IMR-90 (cell line): Measurements from ENCODE around the gene FGFBP2. TPM values are rescaled to one million over a fixed set of nuclear protein-coding genes. Genes with fewer than 3 reads are reported as not detected.

Source experiments
- ATAC-seq: fragments of 200-7000 bp; cut with Tn5 transposase; 2 replicates; pipeline ENCODE4 v1.9.1; 2020; ENCODE audit warnings: low read depth, mild to moderate bottlenecking, moderate library complexity
- BruUV-seq: library from RNA; stranded (reverse); fragments of 400-500 nt; replicated peaks from 2 replicates; lab custom pipeline; 2021; lab: Mats Ljungman, UMichigan
- CTCF ChIA-PET: fragments of 300-600 bp; formaldehyde crosslinking; extraction: SDS; loops from one replicate; lab custom pipeline; 2021; ENCODE audit warnings: antibody characterized with exemption; lab: Yijun Ruan, JAX
- POLR2A ChIA-PET: fragments of 300-600 bp; sonication (Branson Sonifier 250); formaldehyde crosslinking; loops from one replicate; lab custom pipeline; 2022; ENCODE audit warnings: antibody characterized with exemption; ENCODE audit not compliant: unreplicated experiment; lab: Charles Lee
- DNase-seq: peaks from one replicate; pipeline ENCODE4 v3.0.0; 2013
- H2AFZ ChIP-seq: replicated peaks from 2 replicates; pipeline ENCODE3; 2013; ENCODE audit warnings: low read length, mild to moderate bottlenecking; ENCODE audit not compliant: poor library complexity
- H2AK5ac ChIP-seq: 2 replicates; pipeline ENCODE4 v1.6.1; 2013; ENCODE audit warnings: low read depth, low read length, inconsistent platforms
- H2AK9ac ChIP-seq: replicated peaks from 2 replicates; pipeline ENCODE3; 2013; ENCODE audit warnings: mild to moderate bottlenecking, low read depth, low read length, moderate library complexity; ENCODE audit not compliant: poor library complexity
- H2BK120ac ChIP-seq: 2 replicates; pipeline ENCODE4 v1.6.1; 2013; ENCODE audit warnings: low read depth, low read length, inconsistent platforms
- H2BK15ac ChIP-seq: 3 replicates; pipeline ENCODE4 v1.6.1; 2013; ENCODE audit warnings: low read depth, low read length, inconsistent platforms
- H2BK20ac ChIP-seq: 2 replicates; pipeline ENCODE4 v1.6.1; 2013; ENCODE audit warnings: low read depth, mild to moderate bottlenecking, inconsistent platforms, low read length, moderate library complexity
- H2BK5ac ChIP-seq: 2 replicates; pipeline ENCODE4 v1.6.1; 2013; ENCODE audit warnings: mild to moderate bottlenecking, low read depth, low read length, inconsistent platforms; ENCODE audit not compliant: poor library complexity, severe bottlenecking
- H3K14ac ChIP-seq: replicated peaks from 2 replicates; pipeline ENCODE4 v1.6.1; 2013; ENCODE audit warnings: low read depth, low read length, inconsistent platforms
- H3K18ac ChIP-seq: 2 replicates; pipeline ENCODE4 v1.6.1; 2013; ENCODE audit warnings: low read depth, low read length, control low read depth
- H3K23ac ChIP-seq: 2 replicates; pipeline ENCODE4 v1.6.1; 2013; ENCODE audit warnings: low read depth, low read length, inconsistent platforms
- H3K27ac ChIP-seq: 2 replicates; pipeline ENCODE4 v1.5.1; 2013; ENCODE audit warnings: mild to moderate bottlenecking, control low read depth, low read length; ENCODE audit not compliant: insufficient read depth
- H3K27me3 ChIP-seq: 2 replicates; pipeline ENCODE4 v1.6.1; 2013; ENCODE audit warnings: low read length; ENCODE audit not compliant: control insufficient read depth, insufficient read depth
- H3K36me3 ChIP-seq: 2 replicates; pipeline ENCODE4 v1.6.1; 2013; ENCODE audit warnings: low read length, mixed read lengths; ENCODE audit not compliant: control insufficient read depth, insufficient read depth
- H3K4ac ChIP-seq: 2 replicates; pipeline ENCODE4 v1.6.1; 2013; ENCODE audit warnings: low read depth, low read length, inconsistent platforms
- H3K4me1 ChIP-seq: 2 replicates; pipeline ENCODE4 v1.6.1; 2013; ENCODE audit warnings: low read length, mixed read lengths; ENCODE audit not compliant: control insufficient read depth, insufficient read depth
- H3K4me2 ChIP-seq: 2 replicates; pipeline ENCODE4 v1.6.1; 2013; ENCODE audit warnings: low read depth, mild to moderate bottlenecking, control low read depth, low read length, moderate library complexity
- H3K4me3 ChIP-seq: 2 replicates; pipeline ENCODE4 v1.5.1; 2013; ENCODE audit warnings: low read depth, mild to moderate bottlenecking, control low read depth, low read length, moderate library complexity; ENCODE audit not compliant: insufficient read depth
- H3K56ac ChIP-seq: 2 replicates; pipeline ENCODE4 v1.6.1; 2013; ENCODE audit warnings: low read length, inconsistent platforms; ENCODE audit not compliant: insufficient read depth; ENCODE audit errors: extremely low read depth
- H3K79me1 ChIP-seq, 2 experiments: 2 replicates each; pipeline ENCODE4 v1.6.1; 2013; ENCODE audit warnings: low read length in 2 of 2, inconsistent platforms in 1 of 2, low read depth in 1 of 2
- H3K9ac ChIP-seq: 2 replicates; pipeline ENCODE4 v1.6.1; 2013; ENCODE audit warnings: low read depth, low read length, control low read depth
- H3K9me1 ChIP-seq: 2 replicates; pipeline ENCODE4 v1.6.1; 2013; ENCODE audit warnings: low read length, inconsistent platforms; ENCODE audit not compliant: insufficient read depth
- H3K9me3 ChIP-seq: 2 replicates; pipeline ENCODE4 v1.6.1; 2013; ENCODE audit warnings: low read length; ENCODE audit not compliant: control insufficient read depth, insufficient read depth
- H4K20me1 ChIP-seq: 2 replicates; pipeline ENCODE4 v1.6.1; 2013; ENCODE audit warnings: low read length, inconsistent platforms; ENCODE audit not compliant: insufficient read depth
- H4K5ac ChIP-seq: 2 replicates; pipeline ENCODE4 v1.6.1; 2013; ENCODE audit warnings: mild to moderate bottlenecking, low read depth, low read length, control low read depth
- H4K8ac ChIP-seq, 2 experiments: 2 replicates each; pipeline ENCODE4 v1.6.1; 2013; ENCODE audit warnings: low read depth in 2 of 2, low read length in 2 of 2, control low read depth in 1 of 2, inconsistent platforms in 1 of 2
- H4K91ac ChIP-seq: 2 replicates; pipeline ENCODE4 v1.6.1; 2013; ENCODE audit warnings: low read depth, low read length, inconsistent platforms; ENCODE audit not compliant: insufficient read depth
- BHLHE40 ChIP-seq: fragments of 150-350 bp; IDR thresholded peaks from 2 replicates; pipeline ENCODE4 v1.6.1; 2016; ENCODE audit warnings: mild to moderate bottlenecking, low read depth, low read length
- CHD1 ChIP-seq: IDR thresholded peaks from 2 replicates; pipeline ENCODE4 v1.6.1; 2012; ENCODE audit warnings: low read depth, low read length, improper control_type of control experiment
- FOS ChIP-seq: fragments of 150-350 bp; IDR thresholded peaks from 2 replicates; pipeline ENCODE4 v1.6.1; 2016; ENCODE audit warnings: low read depth, low read length
- MXI1 ChIP-seq: IDR thresholded peaks from 2 replicates; pipeline ENCODE4 v1.6.1; 2012; ENCODE audit warnings: low read depth, mild to moderate bottlenecking, low read length, moderate library complexity, borderline replicate concordance
- RFX5 ChIP-seq: IDR thresholded peaks from 2 replicates; pipeline ENCODE4 v1.8.0; 2012; ENCODE audit warnings: low read depth, mild to moderate bottlenecking, low read length, moderate library complexity
- WGBS, 2 experiments: methylation state at CpG; one replicate each; pipeline versions ENCODE4 v1.1.5 to v1.1.7; 2013; ENCODE audit warnings: missing lambda C conversion rate in 2 of 2; ENCODE audit not compliant: insufficient read length in 1 of 2; ENCODE audit errors: extremely low coverage in 2 of 2; 5-methylcytosine and 5-hydroxymethylcytosine counted together
- dilution Hi-C: fragments of 300-500 bp; cut with HindIII; formaldehyde crosslinking; loops from one replicate; pipeline ENCODE4 v1.14.3; 2018; ENCODE audit warnings: low sequenced_read_pairs; ENCODE audit not compliant: unreplicated experiment
- in situ Hi-C: fragments of 300-500 bp; cut with MboI; formaldehyde crosslinking; loops from 3 replicates; pipeline ENCODE4 v1.14.3; 2019; ENCODE audit warnings: low sequenced_read_pairs, inconsistent platforms, mixed read lengths
- intact Hi-C: fragments of 100-400 bp; cut with micrococcal nuclease; formaldehyde crosslinking; loops from 2 replicates; pipeline ENCODE4 v1.10.0; 2022
- polyA plus RNA-seq, 3 experiments: library from polyadenylated mRNA; depleted of rRNA; stranded (reverse); fragments of >200 nt; gene quantifications; 2 replicates each; pipeline ENCODE4 v1.2.3, GENCODE V29; 2012; ENCODE audit warnings: low replicate concordance in 1 of 3
- total RNA-seq: library from RNA; depleted of rRNA; stranded (reverse); fragments of >200 nt; gene quantifications from 2 replicates; pipeline ENCODE4 v1.2.3, GENCODE V29; 2012

FGFBP2 gene
- total and polyA plus RNA-seq, 2 of the 4 experiments (the other 2 are of a cell fraction), result not detected

DNA sequence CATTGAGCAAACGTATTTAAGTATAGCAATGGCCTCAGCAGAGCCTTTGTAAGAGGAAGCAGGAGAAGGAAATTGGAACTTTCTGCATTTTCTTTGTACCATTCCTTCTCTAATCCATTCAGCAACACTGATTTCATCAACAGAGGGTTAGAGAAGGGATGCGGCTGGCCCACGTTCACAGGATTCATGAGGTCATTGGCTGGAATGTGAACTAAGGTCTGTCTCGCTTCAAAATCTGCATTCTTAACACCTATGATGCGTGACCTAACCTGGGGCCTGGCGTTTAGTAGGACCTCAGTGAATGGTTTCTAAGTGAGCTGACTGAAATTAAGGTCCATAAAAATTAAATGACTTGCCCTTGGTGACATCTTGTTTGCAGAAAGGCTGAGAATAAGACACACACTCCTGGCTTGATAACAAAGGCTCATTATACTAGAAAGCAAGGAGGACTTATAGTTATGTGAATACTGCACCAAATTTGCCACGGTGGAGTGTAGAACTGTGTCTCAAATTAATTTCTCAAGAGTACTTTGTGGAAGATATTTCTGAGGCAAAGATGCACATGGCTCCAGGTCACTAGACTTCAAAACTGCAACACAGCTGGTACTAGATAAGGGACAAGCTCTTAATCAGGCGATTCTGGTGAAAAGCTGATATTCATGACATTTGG, 49.9 kb downstream of the FGFBP2 start:
- dilution Hi-C loops (no loop called here), in situ Hi-C loops (no loop called here), intact Hi-C loops (loop anchor here (2.0 kb wide), 1 partner anchor 18 kb away; no protein-coding TSS in a partner anchor)
- peak overlapping the region; percentile 75; the same call in 1 of the 2 replicates for H3K18ac ChIP-seq
- WGBS, 2 experiments, result 83% methylated on average over 1 of the region's 8 CpGs; no CpG with 5 or more reads in 1 of the 2 experiments
- no peaks in the 10 kb centered on the region for H3K27me3 ChIP-seq
- ChIA-PET POLR2A (no interaction called here), CTCF (interaction anchor here (0.6 to 1.5 kb wide), 2 partner anchors 30 to 1568 kb away, joined by 3 to 4 read pairs; no protein-coding TSS in a partner anchor)
- no peak overlapping the region for H2AK9ac ChIP-seq
- ATAC-seq (peak; percentile 58), DNase-seq (peak; percentile 33)
- H4K91ac ChIP-seq, result peak overlapping the region; percentile 18
- peaks cover 7% of the 10 kb centered on the region for H3K4me1 ChIP-seq
- peak overlapping the region; percentile 52; the same call in 1 of the 2 replicates for H2AK5ac ChIP-seq
- H3K4me2 ChIP-seq, result peak overlapping the region; percentile 55; the same call in 1 of the 2 replicates
- H3K36me3 ChIP-seq, result no peaks in the 10 kb centered on the region
- peak overlapping the region; percentile 48 for H2AFZ ChIP-seq
- H3K23ac ChIP-seq, result 0 out of 2 replicates have a peak overlapping the region, but pooled peaks have one; percentile 7
- peak overlapping the region; percentile 72 for H3K4ac ChIP-seq
- no TSS peak for BruUV-seq
- H2BK5ac ChIP-seq, result peak overlapping the region; percentile 70
- no peaks in the 10 kb centered on the region for H4K20me1 ChIP-seq
- peaks cover 7% of the 10 kb centered on the region for H3K9me3 ChIP-seq
- peak overlapping the region; percentile 34; the same call in 1 of the 2 replicates for H4K5ac ChIP-seq
- no peaks in the 10 kb centered on the region; the same call in 1 of the 2 replicates for H3K9me1 ChIP-seq
- peak overlapping the region; percentile 11 to 78; a peak in 3 of 4 replicates for H4K8ac ChIP-seq
- peak overlapping the region; percentile 78 for H2BK20ac ChIP-seq
- H3K79me1 ChIP-seq, result no peaks in the 10 kb centered on the region
- peak overlapping the region; percentile 77 for H2BK15ac ChIP-seq
- no peak overlapping the region for H3K4me3 ChIP-seq
- H3K56ac ChIP-seq, result no peak overlapping the region; the same call in 1 of the 2 replicates
- no peak overlapping the region for H3K27ac ChIP-seq
- TF ChIP-seq MXI1, result no peak
- no peak for TF ChIP-seq FOS
- TF ChIP-seq BHLHE40, result no peak
- no peak for TF ChIP-seq CHD1
- TF ChIP-seq RFX5, result no peak
- no peak overlapping the region for H3K9ac ChIP-seq
- H2BK120ac ChIP-seq, result peak overlapping the region; percentile 71
- H3K14ac ChIP-seq, result peak overlapping the region; percentile 62
